Small intestine (tissue), 7 donors: ENCODE results near the gene ACTG2. TPM values are rescaled to one million over a fixed set of nuclear protein-coding genes. Genes with fewer than 3 reads are reported as not detected.

Experiments used
- DNase-seq, 2 donors: peaks; one replicate each; pipeline versions ENCODE4 v3.0.0 to v3.0.0-alpha.2; 2013
- FAIRE-seq: peaks from 2 replicates; lab custom pipeline; 2012; peaks lifted over from hg19 to GRCh38; lab: Jason Lieb, UNC
- H3K27ac ChIP-seq, 3 donors: one replicate each; pipeline ENCODE4 v1.5.1; 2013; ENCODE audit warnings: low read length in 2 of 3, mild to moderate bottlenecking in 2 of 3, control low read depth in 1 of 3, inconsistent platforms in 1 of 3, low read depth in 1 of 3, moderate library complexity in 1 of 3
- H3K27me3 ChIP-seq, 3 donors: one replicate each; pipeline ENCODE4 v1.6.1; 2013; ENCODE audit warnings: low read length in 3 of 3, inconsistent platforms in 1 of 3; ENCODE audit not compliant: control insufficient read depth in 3 of 3, insufficient read depth in 3 of 3
- H3K36me3 ChIP-seq, 3 donors: one replicate each; pipeline ENCODE4 v1.6.1; 2013; ENCODE audit warnings: low read length in 3 of 3, inconsistent platforms in 1 of 3, low read depth in 1 of 3, mild to moderate bottlenecking in 1 of 3, moderate library complexity in 1 of 3; ENCODE audit not compliant: control insufficient read depth in 3 of 3, insufficient read depth in 2 of 3
- H3K4me1 ChIP-seq, 3 donors: one replicate each; pipeline ENCODE4 v1.6.1; 2013; ENCODE audit warnings: low read length in 2 of 3, inconsistent platforms in 1 of 3, low read depth in 1 of 3, mild to moderate bottlenecking in 1 of 3, moderate library complexity in 1 of 3; ENCODE audit not compliant: control insufficient read depth in 3 of 3, insufficient read depth in 2 of 3
- H3K4me3 ChIP-seq, 3 donors: one replicate each; pipeline ENCODE4 v1.5.1; 2013; ENCODE audit warnings: low read length in 3 of 3, control low read depth in 1 of 3, inconsistent platforms in 1 of 3, low read depth in 1 of 3, mild to moderate bottlenecking in 1 of 3, moderate library complexity in 1 of 3
- H3K9me3 ChIP-seq, 2 donors: one replicate each; pipeline ENCODE4 v1.6.1; 2013; ENCODE audit warnings: low read depth in 1 of 2, low read length in 1 of 2; ENCODE audit not compliant: control insufficient read depth in 2 of 2, insufficient read depth in 1 of 2
- WGBS, 3 donors: extraction: QIAGEN DNeasy Blood & Tissue Kit; methylation state at CpG; one replicate each; pipeline ENCODE4 v1.1.7; 2013; 5-methylcytosine and 5-hydroxymethylcytosine counted together
- polyA plus RNA-seq, 4 donors: library from polyadenylated mRNA; stranded (reverse) in 3 of 4; unstranded in 1 of 4; fragments of 200-250 nt in 3 of 4; fragments of 120-200 nt in 1 of 4; gene quantifications; one replicate each; pipeline versions ENCODE4 v1.2.1 to v1.2.3, GENCODE V29; 2013
- donor health status: healthy with polysubstance abuse.
- donor health status: control.
- donor health status: control.
- donor health status: Bipolar disorder and iron deficiency.
- donor health status: healthy.

The ACTG2 gene
- polyA plus RNA-seq, 4 donors, result 2.0 to 108 (median 42.5) TPM

DNA sequence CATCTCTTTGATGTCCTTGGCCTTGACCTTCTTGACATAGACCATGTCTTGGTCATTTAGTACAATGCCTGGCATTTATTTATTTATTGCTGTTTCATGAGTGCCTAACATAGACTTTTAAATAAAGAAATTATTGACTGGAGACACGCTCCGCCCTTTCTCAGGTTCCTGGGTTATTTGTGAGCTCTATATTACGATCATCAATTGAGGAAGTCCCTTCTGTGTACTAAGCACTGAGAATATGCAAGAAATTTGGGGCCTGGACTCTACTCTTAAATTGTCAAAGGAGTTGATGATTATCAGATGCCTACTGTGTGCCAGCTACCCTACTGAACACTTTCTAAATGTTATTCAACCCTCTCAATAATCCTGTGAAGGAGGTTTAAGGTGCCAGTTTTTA, 72.2 kb downstream of the ACTG2 start:
- no peak for FAIRE-seq
- WGBS, 3 donors, result 84 to 92% (median 89%) methylated on average over 3 of the region's 3 CpGs

GRCh38 chr2:73968357-73968937, 75.6 kb downstream of the ACTG2 start:
- no peak overlapping the region for H3K27ac ChIP-seq
- H3K9me3 ChIP-seq, result no peaks in the 10 kb centered on the region
- no peaks in the 10 kb centered on the region for H3K27me3 ChIP-seq
- DNase-seq (no peak), FAIRE-seq (no peak)
- no peak overlapping the region for H3K4me3 ChIP-seq
- H3K36me3 ChIP-seq, result no peaks in the 10 kb centered on the region
- H3K4me1 ChIP-seq, result peaks cover 0 to 9% (median 6%) of the 10 kb centered on the region in 3 donors
- 92 to 97% (median 94%) methylated on average over 8 of the region's 8 CpGs for WGBS, 3 donors

More for the DNA sequence above, 72.2 kb downstream of the ACTG2 start:
- H3K9me3 ChIP-seq, result peaks cover 0 to 2% of the 10 kb centered on the region in 2 donors
- no peaks in the 10 kb centered on the region for H3K27me3 ChIP-seq
- no peak for DNase-seq
- no peak overlapping the region for H3K4me3 ChIP-seq
- H3K36me3 ChIP-seq, result peaks cover 0 to 3% (median 0%) of the 10 kb centered on the region in 3 donors
- peaks cover 0 to 3% (median 0%) of the 10 kb centered on the region in 3 donors for H3K4me1 ChIP-seq
- no peak overlapping the region for H3K27ac ChIP-seq

GRCh38 chr2:73969356-73969755, 76.5 kb downstream of the ACTG2 start:
- DNase-seq (peak in 1 of 2 donors; percentile 17), FAIRE-seq (no peak)
- H3K36me3 ChIP-seq, result no peaks in the 10 kb centered on the region
- no peak overlapping the region for H3K4me3 ChIP-seq
- no peaks in the 10 kb centered on the region for H3K27me3 ChIP-seq
- no peaks in the 10 kb centered on the region for H3K9me3 ChIP-seq
- no peak overlapping the region for H3K27ac ChIP-seq
- H3K4me1 ChIP-seq, result peaks cover 0 to 7% (median 6%) of the 10 kb centered on the region in 3 donors
- 82 to 85% (median 85%) methylated on average over 4 of the region's 4 CpGs for WGBS, 3 donors

Other genes starting within 250 kb of the ACTG2 start
- gene TPRKB, start 155.7 kb upstream of the ACTG2 start, polyA plus RNA-seq, result 100 to 1,000 TPM in 1 of 4 donors, 10 to 100 TPM in 3; 59.0 to 110 (median 69.4) TPM
- gene DUSP11, start 112.9 kb upstream of the ACTG2 start, polyA plus RNA-seq, result 10 to 100 TPM; 14.9 to 31.3 (median 21.1) TPM
- gene C2orf78, start 108.8 kb upstream of the ACTG2 start, polyA plus RNA-seq, result not detected
- 10 to 100 TPM; 30.3 to 51.4 (median 40.1) TPM for gene STAMBP, start 64.0 kb upstream of the ACTG2 start, polyA plus RNA-seq
- gene DGUOK, start 33.9 kb downstream of the ACTG2 start, polyA plus RNA-seq, result 100 to 1,000 TPM in 1 of 4 donors, 10 to 100 TPM in 3; 52.5 to 107 (median 86.3) TPM
- gene TET3, start 91.9 kb downstream of the ACTG2 start, polyA plus RNA-seq, result 10 to 100 TPM in 1 of 4 donors, 1 to 10 TPM in 3; 2.7 to 19.3 (median 6.2) TPM